CD8-positive, alpha-beta memory T cell (primary cell): ENCODE results near the gene KRT20. TPM values are rescaled to one million over a fixed set of nuclear protein-coding genes. Genes with fewer than 3 reads are reported as not detected.

Experiments
- CTCF ChIA-PET: fragments of 350-600 bp; sonication (Branson Sonifier 250); formaldehyde crosslinking; loops from one replicate; lab custom pipeline; 2021; ENCODE audit warnings: antibody characterized with exemption; lab: Charles Lee
- POLR2A ChIA-PET: fragments of 350-600 bp; sonication (Branson Sonifier 250); formaldehyde crosslinking; loops from one replicate; lab custom pipeline; 2021; ENCODE audit warnings: antibody characterized with exemption; lab: Charles Lee
- DNase-seq, 5 donors: peaks; one replicate each; pipeline versions ENCODE4 v3.0.0 to v3.0.0-alpha.2; 2020 to 2022; ENCODE audit warnings: mixed read lengths in 1 of 5
- H3K27ac ChIP-seq: one replicate; pipeline ENCODE4 v1.7.0; 2013; ENCODE audit warnings: low read depth, mild to moderate bottlenecking, low read length, moderate library complexity
- H3K27me3 ChIP-seq: 2 replicates; pipeline ENCODE4 v1.7.0; 2013; ENCODE audit warnings: low read length, mild to moderate bottlenecking; ENCODE audit not compliant: insufficient read depth, poor library complexity, severe bottlenecking
- H3K36me3 ChIP-seq: 2 replicates; pipeline ENCODE4 v1.7.0; 2013; ENCODE audit warnings: mild to moderate bottlenecking, low read length, moderate library complexity; ENCODE audit not compliant: insufficient read depth
- H3K4me1 ChIP-seq: 2 replicates; pipeline ENCODE4 v1.7.0; 2013; ENCODE audit warnings: mild to moderate bottlenecking, low read length, moderate library complexity; ENCODE audit not compliant: insufficient read depth
- H3K4me3 ChIP-seq: 2 replicates; pipeline ENCODE4 v1.7.0; 2013; ENCODE audit warnings: mild to moderate bottlenecking, low read length
- H3K9me3 ChIP-seq: 2 replicates; pipeline ENCODE4 v1.7.0; 2013; ENCODE audit warnings: mild to moderate bottlenecking, low read length
- H3K27ac Mint-ChIP-seq, 8 donors: one replicate each; pipeline ENCODE4 v1.8.0; 2020 to 2021; ENCODE audit warnings: mixed read lengths in 8 of 8, mild to moderate bottlenecking in 6 of 8, inconsistent platforms in 3 of 8, moderate library complexity in 3 of 8
- H3K27me3 Mint-ChIP-seq, 2 donors: one replicate each; pipeline ENCODE4 v1.8.0; 2020 to 2021; ENCODE audit warnings: mixed read lengths in 2 of 2, mild to moderate bottlenecking in 1 of 2, moderate library complexity in 1 of 2
- H3K36me3 Mint-ChIP-seq, 3 donors: one replicate each; pipeline ENCODE4 v1.8.0; 2020 to 2021; ENCODE audit warnings: mixed read lengths in 3 of 3, inconsistent platforms in 1 of 3, mild to moderate bottlenecking in 1 of 3
- H3K4me1 Mint-ChIP-seq, 3 donors: one replicate each; pipeline ENCODE4 v1.8.0; 2020 to 2021; ENCODE audit warnings: mixed read lengths in 3 of 3, inconsistent platforms in 1 of 3, mild to moderate bottlenecking in 1 of 3
- H3K4me3 Mint-ChIP-seq, 7 donors: one replicate each; pipeline ENCODE4 v1.8.0; 2020 to 2021; ENCODE audit warnings: mixed read lengths in 7 of 7, mild to moderate bottlenecking in 6 of 7, moderate library complexity in 4 of 7, inconsistent platforms in 2 of 7
- H3K9me3 Mint-ChIP-seq, 5 donors: one replicate each; pipeline ENCODE4 v1.8.0; 2020 to 2022; ENCODE audit warnings: mixed read lengths in 5 of 5, mild to moderate bottlenecking in 3 of 5, moderate library complexity in 2 of 5, inconsistent platforms in 1 of 5
- polyA plus RNA-seq: library from polyadenylated mRNA; unstranded; fragments of 300-500 nt; fragmentation: Illumina TruSeq; gene quantifications from one replicate; pipeline ENCODE4 v1.2.3, GENCODE V29; 2021
- total RNA-seq, 2 experiments: library from RNA; stranded (reverse); gene quantifications; one replicate each; pipeline ENCODE4 v1.2.3, GENCODE V29; 2021

KRT20 gene
- total and polyA plus RNA-seq, 3 experiments from 2014 or later = not detected

DNA sequence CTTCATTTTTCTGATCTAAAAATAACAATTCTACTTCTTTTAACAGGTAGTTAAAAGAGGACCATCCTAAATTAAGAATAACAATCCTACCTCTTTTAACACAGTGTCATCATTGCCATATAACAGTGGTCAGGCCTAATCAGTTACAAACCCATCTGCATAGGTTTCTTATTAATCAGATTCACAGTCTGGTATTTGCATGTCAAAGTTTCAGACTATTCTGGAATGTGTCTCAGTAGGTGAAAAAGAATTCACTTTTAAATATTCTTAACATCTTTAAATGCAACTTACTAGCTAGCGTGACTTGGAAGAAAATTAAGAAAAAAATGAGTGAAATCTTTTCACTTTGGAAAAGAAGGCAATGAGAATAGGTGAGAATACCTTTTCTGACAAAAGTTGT is 11.2 kb downstream of the KRT20 start:
- no peaks in the 10 kb centered on the region for H3K4me1 ChIP-seq
- H3K27me3 ChIP-seq = peaks cover 5% of the 10 kb centered on the region
- H3K9me3 ChIP-seq = no peaks in the 10 kb centered on the region
- Mint-ChIP-seq H3K9me3 (no peaks in the 10 kb centered on the region), H3K36me3 (no peaks in the 10 kb centered on the region), H3K4me1 (no peaks in the 10 kb centered on the region), H3K4me3 (no peak overlapping the region), H3K27ac (no peak overlapping the region), H3K27me3 (peaks cover 14 to 33% of the 10 kb centered on the region in 2 donors)
- CTCF ChIA-PET = interaction anchor here (1.1 kb wide), 1 partner anchor 10 kb away, joined by 4 read pairs; no protein-coding TSS in a partner anchor
- POLR2A ChIA-PET = no interaction called here
- H3K36me3 ChIP-seq = no peaks in the 10 kb centered on the region
- DNase-seq = no peak
- H3K27ac ChIP-seq = no peak overlapping the region
- no peak overlapping the region for H3K4me3 ChIP-seq

DNA sequence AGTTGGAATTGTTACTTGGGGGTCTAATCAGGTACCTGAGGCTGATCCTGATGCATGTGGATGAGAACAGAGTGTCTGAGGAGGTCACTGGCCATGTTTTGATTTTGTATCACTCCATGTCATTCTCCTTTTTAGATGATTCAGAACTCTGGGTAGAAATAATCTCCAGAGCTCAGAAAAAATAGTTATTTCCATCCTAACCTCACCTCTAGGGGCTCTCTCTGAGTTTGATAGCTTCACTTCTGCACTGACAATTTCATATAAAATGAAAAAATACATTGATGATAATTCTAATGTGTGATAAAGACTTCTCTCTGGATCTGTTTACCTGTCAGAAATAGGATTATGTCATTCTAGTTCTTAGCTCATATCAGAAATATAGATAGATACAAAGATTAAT is 11.8 kb downstream of the KRT20 start:
- no peaks in the 10 kb centered on the region for H3K4me1 Mint-ChIP-seq
- peaks cover 14 to 33% of the 10 kb centered on the region in 2 donors for H3K27me3 Mint-ChIP-seq
- Histone ChIP-seq H3K4me3 (no peak overlapping the region), H3K36me3 (no peaks in the 10 kb centered on the region), H3K27ac (no peak overlapping the region), H3K27me3 (peaks cover 5% of the 10 kb centered on the region), H3K9me3 (no peaks in the 10 kb centered on the region), H3K4me1 (no peaks in the 10 kb centered on the region)
- CTCF ChIA-PET = interaction anchor here (1.1 kb wide), 1 partner anchor 10 kb away, joined by 4 read pairs; no protein-coding TSS in a partner anchor
- no peaks in the 10 kb centered on the region for H3K9me3 Mint-ChIP-seq
- DNase-seq = no peak
- no peak overlapping the region for H3K4me3 Mint-ChIP-seq
- H3K27ac Mint-ChIP-seq = no peak overlapping the region
- H3K36me3 Mint-ChIP-seq = no peaks in the 10 kb centered on the region
- POLR2A ChIA-PET = no interaction called here

DNA sequence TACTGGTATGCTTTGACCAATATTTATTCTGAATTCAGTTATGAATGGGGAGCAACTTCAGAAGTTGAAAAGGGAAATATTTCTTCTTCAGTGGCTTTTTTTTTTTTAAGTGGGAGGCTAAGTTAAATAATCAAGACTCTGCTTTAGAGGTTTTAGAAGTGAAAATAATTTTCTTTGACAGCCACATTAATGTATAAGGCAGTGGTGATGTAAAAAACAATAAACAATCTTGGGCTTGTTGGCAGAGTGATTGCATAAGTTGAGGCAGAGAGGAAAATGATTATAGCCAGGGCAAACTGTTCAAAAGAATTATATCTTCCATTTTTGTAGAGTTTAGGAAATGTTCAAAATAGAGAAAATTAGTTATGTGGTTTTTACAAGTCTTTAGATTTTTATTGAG is 12.6 kb downstream of the KRT20 start:
- Histone ChIP-seq H3K9me3 (no peaks in the 10 kb centered on the region), H3K27ac (no peak overlapping the region), H3K4me1 (no peaks in the 10 kb centered on the region), H3K4me3 (no peak overlapping the region), H3K27me3 (peaks cover 5% of the 10 kb centered on the region), H3K36me3 (no peaks in the 10 kb centered on the region)
- Mint-ChIP-seq H3K27ac (no peak overlapping the region), H3K4me1 (no peaks in the 10 kb centered on the region), H3K4me3 (no peak overlapping the region), H3K27me3 (peaks cover 14 to 35% of the 10 kb centered on the region in 2 donors), H3K36me3 (no peaks in the 10 kb centered on the region), H3K9me3 (no peaks in the 10 kb centered on the region)
- DNase-seq = no peak
- ChIA-PET CTCF (no interaction called here), POLR2A (no interaction called here)

DNA sequence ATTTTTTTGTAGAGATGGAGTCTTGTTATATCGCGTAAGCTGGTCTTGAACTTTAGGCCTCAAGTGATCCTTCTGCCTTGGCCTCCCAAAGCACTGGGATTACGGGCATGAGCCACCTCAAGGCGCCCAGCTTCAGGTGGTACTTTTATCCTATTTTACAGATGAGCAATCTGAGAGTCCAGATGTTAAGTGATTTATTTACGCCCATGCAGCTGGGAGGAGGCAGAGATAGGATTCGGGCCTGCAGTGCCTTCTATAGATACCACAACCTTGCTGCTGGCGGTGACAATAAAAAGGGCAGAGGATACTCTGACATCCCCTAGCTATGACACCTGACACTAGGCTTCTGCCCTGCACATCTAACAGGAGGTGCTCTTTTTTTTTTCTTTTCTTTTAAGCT is 13.7 kb downstream of the KRT20 start:
- H3K4me3 ChIP-seq = no peak overlapping the region
- H3K4me3 Mint-ChIP-seq = no peak overlapping the region
- H3K27ac ChIP-seq = no peak overlapping the region
- no peaks in the 10 kb centered on the region for H3K9me3 Mint-ChIP-seq
- no peaks in the 10 kb centered on the region for H3K9me3 ChIP-seq
- H3K36me3 Mint-ChIP-seq = no peaks in the 10 kb centered on the region
- H3K27ac Mint-ChIP-seq = peak overlapping the region in 1 of 8 donors; percentile 68
- POLR2A ChIA-PET = no interaction called here
- peaks cover 5% of the 10 kb centered on the region for H3K27me3 ChIP-seq
- no peaks in the 10 kb centered on the region for H3K36me3 ChIP-seq
- H3K4me1 Mint-ChIP-seq = no peaks in the 10 kb centered on the region
- peaks cover 14 to 37% of the 10 kb centered on the region in 2 donors for H3K27me3 Mint-ChIP-seq
- no peak for DNase-seq
- CTCF ChIA-PET = interaction anchor here (0.7 to 1.3 kb wide), 2 partner anchors 12 to 23 kb away, joined by 3 read pairs; no protein-coding TSS in a partner anchor
- H3K4me1 ChIP-seq = no peaks in the 10 kb centered on the region

DNA sequence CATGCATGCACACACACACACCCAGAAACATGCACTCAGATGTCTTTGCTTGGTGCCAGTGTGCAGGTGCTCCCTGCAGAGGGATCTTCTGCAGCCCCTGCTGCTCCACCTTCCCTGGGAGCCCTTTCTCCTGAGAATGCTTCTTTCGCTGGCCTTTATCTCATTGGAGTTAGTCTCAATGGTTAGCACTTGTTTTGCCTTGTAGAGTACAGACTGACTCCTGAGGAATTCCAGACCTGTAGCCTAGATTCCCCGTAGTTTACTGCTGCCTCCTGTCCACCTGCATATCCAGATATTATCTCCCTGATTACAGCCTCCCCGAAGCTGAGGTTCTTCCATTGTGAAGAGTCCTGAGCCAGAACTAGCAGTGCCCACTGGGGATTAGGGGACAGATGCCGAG is 14.9 kb downstream of the KRT20 start:
- ChIA-PET CTCF (no interaction called here), POLR2A (no interaction called here)
- Mint-ChIP-seq H3K27ac (peak overlapping the region in 1 of 8 donors; percentile 86), H3K9me3 (no peaks in the 10 kb centered on the region), H3K36me3 (no peaks in the 10 kb centered on the region), H3K4me3 (no peak overlapping the region), H3K27me3 (peaks cover 16 to 41% of the 10 kb centered on the region in 2 donors), H3K4me1 (no peaks in the 10 kb centered on the region)
- Histone ChIP-seq H3K4me1 (no peaks in the 10 kb centered on the region), H3K27ac (no peak overlapping the region), H3K27me3 (peaks cover 5% of the 10 kb centered on the region), H3K4me3 (no peak overlapping the region), H3K9me3 (no peaks in the 10 kb centered on the region), H3K36me3 (no peaks in the 10 kb centered on the region)
- DNase-seq = no peak

DNA sequence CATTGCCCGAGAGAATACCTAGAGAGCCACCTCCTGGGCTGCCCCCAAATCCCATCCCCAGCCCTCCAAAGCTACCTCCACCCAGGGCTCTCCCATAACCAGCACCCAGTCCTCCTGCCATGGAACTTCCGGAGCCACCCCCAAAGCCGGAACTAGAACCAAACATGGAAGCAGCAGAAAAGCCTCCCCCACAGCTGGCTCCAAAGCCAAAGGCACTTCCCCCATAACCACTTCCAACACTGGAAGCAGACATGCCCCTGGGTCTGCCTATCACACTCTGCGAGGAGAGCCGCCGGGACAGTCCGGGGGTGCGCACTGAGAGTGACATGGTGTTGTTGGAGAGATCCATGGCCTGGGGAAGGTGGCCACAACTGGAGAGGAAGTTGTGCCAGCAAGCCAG is 18.2 kb downstream of the KRT20 start, which contains the start of gene KRT12:
KRT12 (minus strand) TSS at position 386 of the 400 bp plus-strand sequence; CDS start at position 349, 37 bp downstream.
- POLR2A ChIA-PET = no interaction called here
- Histone ChIP-seq H3K36me3 (no peaks in the 10 kb centered on the region), H3K27ac (no peak within 1 kb of the TSS), H3K9me3 (no peaks in the 10 kb centered on the region), H3K4me1 (no peaks in the 10 kb centered on the region), H3K4me3 (no peak within 1 kb of the TSS), H3K27me3 (peaks cover 5% of the 10 kb centered on the region)
- CTCF ChIA-PET = no interaction called here
- no peaks in the 10 kb centered on the region for H3K9me3 Mint-ChIP-seq
- H3K4me3 Mint-ChIP-seq = no peak within 1 kb of the TSS
- H3K36me3 Mint-ChIP-seq = no peaks in the 10 kb centered on the region
- peaks cover 14 to 48% of the 10 kb centered on the region in 2 donors for H3K27me3 Mint-ChIP-seq
- no peak for DNase-seq
- H3K27ac Mint-ChIP-seq = no peak within 1 kb of the TSS
- H3K4me1 Mint-ChIP-seq = no peaks in the 10 kb centered on the region

DNA sequence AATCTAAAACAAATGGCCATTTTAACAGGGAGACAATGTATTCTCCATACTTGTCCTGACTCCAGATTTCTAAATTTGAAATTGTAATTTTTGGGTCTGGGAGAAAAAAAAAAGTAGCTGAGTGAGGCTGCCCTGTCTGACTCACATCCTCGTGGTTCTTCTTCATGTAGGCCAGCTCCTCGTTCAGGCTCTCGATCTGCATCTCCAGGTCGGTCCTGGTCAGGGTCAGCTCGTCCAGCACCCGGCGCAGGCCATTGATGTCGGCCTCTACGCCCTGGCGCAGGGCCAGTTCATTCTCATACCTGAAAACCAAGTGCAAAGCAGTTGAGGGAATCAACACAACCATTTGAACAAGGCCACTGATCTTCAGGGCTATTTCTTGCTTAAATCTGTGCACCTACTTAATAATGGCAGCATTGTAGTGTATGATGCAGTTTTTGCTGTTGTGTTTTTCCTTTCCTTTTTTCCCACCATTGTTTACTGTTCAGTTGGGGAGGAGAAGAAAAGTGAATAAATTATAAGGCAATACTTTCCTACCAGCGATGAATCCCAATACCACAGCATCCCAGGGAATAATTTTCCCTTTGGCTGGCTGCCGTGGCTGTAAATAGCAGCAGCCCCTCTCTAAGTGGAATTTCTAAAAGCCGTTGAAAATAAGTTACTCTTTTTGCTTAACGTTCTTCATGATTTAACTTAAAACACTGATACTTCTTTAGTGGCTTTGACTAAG is 20.2 kb downstream of the KRT20 start:
- Mint-ChIP-seq H3K4me3 (no peak overlapping the region), H3K36me3 (no peaks in the 10 kb centered on the region), H3K27ac (no peak overlapping the region), H3K27me3 (peaks cover 8 to 37% of the 10 kb centered on the region in 2 donors), H3K4me1 (no peaks in the 10 kb centered on the region), H3K9me3 (no peaks in the 10 kb centered on the region)
- H3K4me3 ChIP-seq = no peak overlapping the region
- DNase-seq = no peak
- peaks cover 1% of the 10 kb centered on the region for H3K27me3 ChIP-seq
- ChIA-PET POLR2A (no interaction called here), CTCF (no interaction called here)
- H3K27ac ChIP-seq = no peak overlapping the region
- H3K36me3 ChIP-seq = no peaks in the 10 kb centered on the region
- no peaks in the 10 kb centered on the region for H3K4me1 ChIP-seq
- H3K9me3 ChIP-seq = no peaks in the 10 kb centered on the region

DNA sequence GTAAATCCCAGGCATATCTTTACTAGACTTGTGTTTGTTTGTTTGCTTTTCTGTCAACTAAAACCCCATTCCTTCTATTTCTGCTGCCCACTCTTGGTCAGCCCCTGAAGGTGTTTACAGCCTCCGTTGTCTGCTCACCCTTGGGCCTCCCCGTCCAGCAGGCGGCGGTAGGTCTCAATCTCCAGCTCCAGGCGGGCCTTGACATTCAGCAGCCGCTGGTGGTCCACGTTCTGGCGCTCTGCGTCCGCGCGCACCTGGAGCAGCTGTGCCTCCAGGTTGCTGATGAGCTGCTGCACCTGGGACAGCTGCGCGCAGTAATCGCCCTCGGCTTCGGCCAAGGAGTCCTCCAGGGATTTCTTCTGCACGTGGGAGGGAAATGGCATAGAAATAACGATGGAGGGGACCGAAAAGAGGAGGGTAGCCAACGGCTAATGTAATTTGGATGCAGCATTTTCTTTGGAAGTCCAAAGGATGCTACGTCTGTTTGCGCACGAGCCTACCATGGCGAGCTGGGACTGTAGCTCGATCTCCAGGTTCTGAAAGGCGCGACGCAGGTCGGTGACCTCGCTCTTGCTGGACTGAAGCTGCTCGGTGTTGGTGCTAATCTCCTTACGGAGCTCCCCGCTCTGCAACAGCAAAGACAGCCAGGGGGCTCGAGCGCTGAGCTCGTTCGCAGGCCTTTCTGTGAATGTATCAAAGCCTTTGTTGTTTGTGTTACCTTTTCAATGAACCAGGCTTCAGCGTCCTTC is 21.9 kb downstream of the KRT20 start:
- H3K27me3 Mint-ChIP-seq = peaks cover 8 to 40% of the 10 kb centered on the region in 2 donors
- H3K36me3 Mint-ChIP-seq = no peaks in the 10 kb centered on the region
- peak in 1 of 5 donors; percentile 3 for DNase-seq
- H3K4me1 Mint-ChIP-seq = no peaks in the 10 kb centered on the region
- H3K4me3 ChIP-seq = no peak overlapping the region
- H3K4me1 ChIP-seq = no peaks in the 10 kb centered on the region
- no peaks in the 10 kb centered on the region for H3K36me3 ChIP-seq
- no peaks in the 10 kb centered on the region for H3K9me3 ChIP-seq
- H3K4me3 Mint-ChIP-seq = no peak overlapping the region
- ChIA-PET POLR2A (no interaction called here), CTCF (interaction anchor here (0.8 to 0.9 kb wide), 2 partner anchors 11 to 803 kb away, joined by 3 to 4 read pairs; no protein-coding TSS in a partner anchor)
- H3K27me3 ChIP-seq = no peaks in the 10 kb centered on the region
- H3K27ac ChIP-seq = no peak overlapping the region
- H3K27ac Mint-ChIP-seq = no peak overlapping the region
- H3K9me3 Mint-ChIP-seq = no peaks in the 10 kb centered on the region
